Pulmonary artery endothelial cell (primary cell): ENCODE measurements around the gene SDF2L1. TPM values are rescaled to one million over a fixed set of nuclear protein-coding genes. Genes with fewer than 3 reads are reported as not detected.
A peak's percentile ranks its signal among the peaks of the same experiment; 100 is the strongest.
"Not testable (repeated sequence)": the region's sequence is repeated elsewhere in the genome, so short reads cannot be mapped to it uniquely, and the experiment has no call there.

Source experiments
- DNase-seq: peaks from one replicate; pipeline ENCODE4 v3.0.0-alpha.2; 2011; ENCODE audit warnings: low read depth, low spot score
- total RNA-seq: library from RNA; depleted of rRNA; stranded (reverse); fragments of >200 nt; gene quantifications from 2 replicates; pipeline ENCODE4 v1.2.3, GENCODE V29; 2014

SDF2L1 gene
- 54.4 and 113 TPM in 2 replicates for total RNA-seq

GRCh38 chr22:21641789-21642583 is at the start of gene SDF2L1:
SDF2L1 (plus strand) TSS chr22:21642302; CDS start chr22:21642337, 35 bp downstream.
- DNase-seq: peak; percentile 96

GRCh38 chr22:21592422-21592821 is 49.7 kb upstream of the SDF2L1 start:
- DNase-seq: no peak

- no peak for DNase-seq
Measured at GRCh38 chr22:21593406-21594232, 48.5 kb upstream of the SDF2L1 start.

- no peak for DNase-seq
Measured at GRCh38 chr22:21594865-21595452, 47.1 kb upstream of the SDF2L1 start.

GRCh38 chr22:21596356-21597135 is 45.6 kb upstream of the SDF2L1 start:
- not testable (repeated sequence) for DNase-seq

GRCh38 chr22:21598302-21598701 is 43.8 kb upstream of the SDF2L1 start:
- DNase-seq: no peak

GRCh38 chr22:21599053-21599893 is 42.8 kb upstream of the SDF2L1 start:
- no peak for DNase-seq

GRCh38 chr22:21602579-21602978 is 39.5 kb upstream of the SDF2L1 start:
- DNase-seq: no peak

- DNase-seq: no peak
Measured at GRCh38 chr22:21603973-21604372, 38.1 kb upstream of the SDF2L1 start.

- DNase-seq: no peak
Measured at GRCh38 chr22:21605887-21606564, 36.1 kb upstream of the SDF2L1 start.

- DNase-seq: no peak
Measured at GRCh38 chr22:21606775-21607174, 35.3 kb upstream of the SDF2L1 start.

GRCh38 chr22:21609556-21610157 is 32.4 kb upstream of the SDF2L1 start:
- not testable (repeated sequence) for DNase-seq

- DNase-seq: no peak
Measured at GRCh38 chr22:21611210-21611977, 30.7 kb upstream of the SDF2L1 start.

GRCh38 chr22:21612858-21613257 is 29.2 kb upstream of the SDF2L1 start:
- DNase-seq: no peak

GRCh38 chr22:21613553-21614233 is 28.4 kb upstream of the SDF2L1 start:
- DNase-seq: no peak

GRCh38 chr22:21615731-21616130 is 26.4 kb upstream of the SDF2L1 start:
- DNase-seq: no peak

GRCh38 chr22:21617337-21617736 is 24.8 kb upstream of the SDF2L1 start:
- not testable (repeated sequence) for DNase-seq

GRCh38 chr22:21621025-21621424 is 21.1 kb upstream of the SDF2L1 start:
- no peak for DNase-seq
